HL-60/S4 (cell line): Measurements from ENCODE around the gene COL20A1.

ENCODE experiments used
- in situ Hi-C: fragments of 300-500 bp; cut with MboI; formaldehyde crosslinking; loops from 2 replicates; pipeline ENCODE4 v1.14.3; 2022; ENCODE audit warnings: low sequenced_read_pairs

COL20A1 gene

GRCh38 chr20:63289311-63290135, 3.5 kb upstream of the COL20A1 start:
- in situ Hi-C loops = no loop called here

- in situ Hi-C loops = no loop called here
Observed at GRCh38 chr20:63290136-63290676, 2.8 kb upstream of the COL20A1 start.

- in situ Hi-C loops = no loop called here
Observed at GRCh38 chr20:63290677-63291472, 2.1 kb upstream of the COL20A1 start.

- in situ Hi-C loops = no loop called here
Observed at GRCh38 chr20:63291811-63292210, 1.2 kb upstream of the COL20A1 start.

GRCh38 chr20:63292292-63292701, 689 bp upstream of the COL20A1 start:
- in situ Hi-C loops = no loop called here

- in situ Hi-C loops = no loop called here
Observed at GRCh38 chr20:63293456-63293855, 470 bp downstream of the COL20A1 start.

GRCh38 chr20:63293871-63294535, 1.0 kb downstream of the COL20A1 start:
- in situ Hi-C loops = no loop called here

GRCh38 chr20:63294536-63294900, 1.5 kb downstream of the COL20A1 start:
- in situ Hi-C loops = no loop called here

GRCh38 chr20:63295018-63295417, 2.0 kb downstream of the COL20A1 start:
- in situ Hi-C loops = no loop called here

- in situ Hi-C loops = no loop called here
Observed at GRCh38 chr20:63295422-63295821, 2.4 kb downstream of the COL20A1 start.

GRCh38 chr20:63295846-63296245, 2.9 kb downstream of the COL20A1 start:
- in situ Hi-C loops = no loop called here

GRCh38 chr20:63296531-63297299, 3.7 kb downstream of the COL20A1 start:
- in situ Hi-C loops = no loop called here

GRCh38 chr20:63297371-63297781, 4.4 kb downstream of the COL20A1 start:
- in situ Hi-C loops = no loop called here

- in situ Hi-C loops = no loop called here
Observed at GRCh38 chr20:63297796-63298572, 5.0 kb downstream of the COL20A1 start.

- in situ Hi-C loops = no loop called here
Observed at GRCh38 chr20:63298731-63299312, 5.8 kb downstream of the COL20A1 start.

- in situ Hi-C loops = no loop called here
Observed at GRCh38 chr20:63301671-63302070, 8.7 kb downstream of the COL20A1 start.

- in situ Hi-C loops = no loop called here
Observed at GRCh38 chr20:63303095-63303666, 10.2 kb downstream of the COL20A1 start.

GRCh38 chr20:63305393-63305792, 12.4 kb downstream of the COL20A1 start:
- in situ Hi-C loops = no loop called here
